T-helper 17 cell (primary cell): ENCODE data around the gene CFAP99. TPM values are rescaled to one million over a fixed set of nuclear protein-coding genes. Genes with fewer than 3 reads are reported as not detected.
A peak's percentile ranks its signal among the peaks of the same experiment; 100 is the strongest.
"Not testable (repeated sequence)": the region's sequence is repeated elsewhere in the genome, so short reads cannot be mapped to it uniquely, and the experiment has no call there.

Experiments
- ATAC-seq: fragments of 150-1000 bp; cut with Tn5 transposase; 2 replicates; pipeline ENCODE4 v1.10.0; 2021; ENCODE audit warnings: mild to moderate bottlenecking, moderate library complexity
- DNase-seq, 3 donors: peaks; one replicate each; pipeline versions ENCODE4 v3.0.0 to v3.0.0-alpha.2; 2020 to 2021
- H3K9me3 ChIP-seq: one replicate; pipeline ENCODE4 v1.7.0; 2013; ENCODE audit warnings: low read length, mild to moderate bottlenecking; ENCODE audit not compliant: control insufficient read depth, poor library complexity, severe bottlenecking
- H3K27ac Mint-ChIP-seq: one replicate; pipeline ENCODE4 v1.8.0; 2022; ENCODE audit warnings: mild to moderate bottlenecking, moderate library complexity, mixed read lengths
- H3K27me3 Mint-ChIP-seq: one replicate; pipeline ENCODE4 v1.8.0; 2022; ENCODE audit warnings: mixed read lengths
- H3K36me3 Mint-ChIP-seq: one replicate; pipeline ENCODE4 v1.8.0; 2022; ENCODE audit warnings: low read depth, mixed read lengths
- H3K4me1 Mint-ChIP-seq: one replicate; pipeline ENCODE4 v1.8.0; 2022; ENCODE audit warnings: mild to moderate bottlenecking, mixed read lengths
- H3K4me3 Mint-ChIP-seq: one replicate; pipeline ENCODE4 v1.8.0; 2022; ENCODE audit warnings: mild to moderate bottlenecking, moderate library complexity, mixed read lengths
- total RNA-seq, 4 donors: library from RNA in 2 of 4; stranded (reverse) in 2 of 4; gene quantifications; one replicate each; pipeline ENCODE4 v1.2.3 and lab custom pipeline; 2022 to 2026

The CFAP99 gene
- total RNA-seq: under 1 TPM; 0.32 to 0.63 TPM
- total RNA-seq (lab: John Stamatoyannopoulos, UW): 0 to 0.15 reads per million in 2 donors

GRCh38 chr4:2418650-2419571 is at the start of gene CFAP99:
Gene CFAP99, plus strand, starts transcription at chr4:2418955.
- no peaks in the 10 kb centered on the region for H3K36me3 Mint-ChIP-seq
- H3K9me3 ChIP-seq: no peaks in the 10 kb centered on the region
- H3K4me1 Mint-ChIP-seq: peaks cover 36% of the 10 kb centered on the region
- no peaks in the 10 kb centered on the region for H3K27me3 Mint-ChIP-seq
- peak; percentile 96 to 99 (median 98) for DNase-seq
- H3K27ac Mint-ChIP-seq: peak within 1 kb of the TSS; percentile 97
- peak within 1 kb of the TSS; percentile 93 for H3K4me3 Mint-ChIP-seq
- ATAC-seq: peak; percentile 90

- Mint-ChIP-seq H3K27me3 (no peaks in the 10 kb centered on the region), H3K4me3 (no peak overlapping the region), H3K4me1 (peaks cover 15% of the 10 kb centered on the region), H3K36me3 (peaks cover 2% of the 10 kb centered on the region), H3K27ac (peak overlapping the region; percentile 62)
- no peak for ATAC-seq
- peaks cover 5% of the 10 kb centered on the region for H3K9me3 ChIP-seq
- no peak for DNase-seq
Measured at GRCh38 chr4:2370597-2371320, 48.0 kb upstream of the CFAP99 start.

DNA sequence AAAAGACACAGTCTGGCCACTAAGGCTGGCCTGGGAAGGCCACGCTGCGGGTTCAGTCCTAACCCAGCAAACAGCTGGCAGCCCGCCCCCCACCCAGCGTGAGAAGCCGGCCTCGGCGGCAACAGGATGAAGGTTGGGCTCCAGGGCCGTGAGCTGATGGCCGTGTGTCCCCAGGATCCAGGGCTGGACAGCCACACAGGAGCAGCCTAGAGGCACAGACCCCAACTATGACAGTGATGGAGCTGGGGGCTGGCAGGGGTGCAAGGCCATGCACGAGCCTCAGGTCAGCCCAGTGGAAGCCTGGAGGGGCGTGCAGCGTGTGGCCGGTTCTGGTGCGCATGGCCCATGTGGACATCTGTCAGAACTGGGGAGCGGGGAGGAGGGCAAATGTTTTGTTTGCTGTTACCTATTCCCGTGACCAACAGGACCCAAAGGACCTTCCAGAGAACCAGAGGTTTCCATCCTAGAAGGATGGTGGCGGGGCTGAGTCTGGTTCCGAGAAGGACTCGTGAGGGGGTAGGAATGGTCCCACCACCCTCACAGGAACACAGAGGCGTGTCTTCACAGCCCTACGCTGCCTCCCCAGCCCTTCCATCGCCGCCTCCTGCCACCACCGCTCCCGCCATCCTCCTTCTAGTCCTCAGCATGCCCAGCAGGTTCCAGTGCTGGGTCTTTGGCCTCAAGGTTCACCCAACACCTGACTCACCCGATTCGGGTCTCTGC is 46.8 kb upstream of the CFAP99 start:
- no peak for DNase-seq
- Mint-ChIP-seq H3K27me3 (no peaks in the 10 kb centered on the region), H3K4me3 (no peak overlapping the region), H3K4me1 (peaks cover 14% of the 10 kb centered on the region), H3K27ac (no peak overlapping the region), H3K36me3 (peaks cover 2% of the 10 kb centered on the region)
- no peak for ATAC-seq
- H3K9me3 ChIP-seq: peaks cover 5% of the 10 kb centered on the region

GRCh38 chr4:2372488-2373030 is 46.2 kb upstream of the CFAP99 start:
- H3K36me3 Mint-ChIP-seq: peaks cover 2% of the 10 kb centered on the region
- H3K27me3 Mint-ChIP-seq: no peaks in the 10 kb centered on the region
- H3K27ac Mint-ChIP-seq: no peak overlapping the region
- peaks cover 5% of the 10 kb centered on the region for H3K9me3 ChIP-seq
- H3K4me1 Mint-ChIP-seq: peaks cover 18% of the 10 kb centered on the region
- DNase-seq: no peak
- no peak overlapping the region for H3K4me3 Mint-ChIP-seq
- no peak for ATAC-seq

- Mint-ChIP-seq H3K27me3 (no peaks in the 10 kb centered on the region), H3K4me3 (no peak overlapping the region), H3K27ac (peak overlapping the region; percentile 39), H3K36me3 (peaks cover 4% of the 10 kb centered on the region), H3K4me1 (peaks cover 24% of the 10 kb centered on the region)
- DNase-seq (no peak), ATAC-seq (no peak)
- H3K9me3 ChIP-seq: peaks cover 5% of the 10 kb centered on the region
Measured at GRCh38 chr4:2373532-2373931, 45.2 kb upstream of the CFAP99 start.

DNA sequence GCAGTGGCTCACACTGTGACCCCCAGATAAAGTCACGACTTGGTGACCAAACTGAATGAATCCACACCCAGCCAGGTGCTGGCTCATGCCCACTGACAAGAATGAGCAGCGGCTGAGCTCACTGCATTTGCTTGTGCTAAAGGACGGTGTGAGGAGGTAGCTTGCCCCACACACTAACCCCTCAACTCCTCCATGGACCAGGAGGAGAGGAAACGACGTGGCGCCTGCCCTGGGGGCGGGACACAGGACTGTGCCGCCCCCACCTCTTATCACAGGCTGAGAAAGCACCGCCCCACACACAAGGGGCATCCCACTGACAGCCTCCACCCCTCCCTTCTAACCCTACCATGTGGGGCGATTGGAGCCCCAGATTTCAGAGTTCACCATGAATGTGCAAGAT is 43.3 kb upstream of the CFAP99 start:
- Mint-ChIP-seq H3K27ac (no peak overlapping the region), H3K27me3 (no peaks in the 10 kb centered on the region), H3K4me1 (peaks cover 25% of the 10 kb centered on the region), H3K4me3 (no peak overlapping the region), H3K36me3 (peaks cover 6% of the 10 kb centered on the region)
- no peaks in the 10 kb centered on the region for H3K9me3 ChIP-seq
- ATAC-seq (no peak), DNase-seq (no peak)

DNA sequence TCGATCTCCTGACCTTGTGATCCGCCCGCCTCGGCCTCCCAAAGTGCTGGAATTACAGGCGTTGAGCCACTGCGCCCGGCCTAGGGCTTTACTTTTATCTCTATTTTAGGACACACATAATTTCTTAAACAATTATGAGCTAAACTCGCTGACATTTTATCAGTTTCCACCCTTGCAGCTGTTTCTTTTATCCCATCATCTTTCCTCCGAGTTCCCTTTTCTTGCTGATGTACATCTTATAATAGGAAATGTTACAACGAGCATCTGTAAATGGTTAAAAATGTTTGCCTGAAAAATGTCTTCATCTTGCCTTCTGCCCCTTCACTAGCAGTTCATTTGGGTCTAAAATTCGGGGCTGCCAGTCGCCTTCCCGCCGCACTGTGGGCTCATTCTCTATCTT is 41.5 kb upstream of the CFAP99 start:
- peaks cover 4% of the 10 kb centered on the region for H3K36me3 Mint-ChIP-seq
- peaks cover 20% of the 10 kb centered on the region for H3K4me1 Mint-ChIP-seq
- peak overlapping the region; percentile 28 for H3K4me3 Mint-ChIP-seq
- H3K9me3 ChIP-seq: no peaks in the 10 kb centered on the region
- H3K27me3 Mint-ChIP-seq: no peaks in the 10 kb centered on the region
- ATAC-seq: no peak
- no peak for DNase-seq
- no peak overlapping the region for H3K27ac Mint-ChIP-seq

GRCh38 chr4:2378401-2378800 is 40.4 kb upstream of the CFAP99 start:
- Mint-ChIP-seq H3K4me1 (peaks cover 23% of the 10 kb centered on the region), H3K27me3 (no peaks in the 10 kb centered on the region), H3K36me3 (peaks cover 4% of the 10 kb centered on the region), H3K27ac (peak overlapping the region; percentile 32), H3K4me3 (no peak overlapping the region)
- DNase-seq: no peak
- ATAC-seq: no peak
- no peaks in the 10 kb centered on the region for H3K9me3 ChIP-seq

GRCh38 chr4:2378898-2379297 is 39.9 kb upstream of the CFAP99 start:
- Mint-ChIP-seq H3K4me3 (no peak overlapping the region), H3K27ac (peak overlapping the region; percentile 32), H3K36me3 (peaks cover 4% of the 10 kb centered on the region), H3K4me1 (peaks cover 22% of the 10 kb centered on the region), H3K27me3 (no peaks in the 10 kb centered on the region)
- no peaks in the 10 kb centered on the region for H3K9me3 ChIP-seq
- ATAC-seq (peak; percentile 28), DNase-seq (no peak)

DNA sequence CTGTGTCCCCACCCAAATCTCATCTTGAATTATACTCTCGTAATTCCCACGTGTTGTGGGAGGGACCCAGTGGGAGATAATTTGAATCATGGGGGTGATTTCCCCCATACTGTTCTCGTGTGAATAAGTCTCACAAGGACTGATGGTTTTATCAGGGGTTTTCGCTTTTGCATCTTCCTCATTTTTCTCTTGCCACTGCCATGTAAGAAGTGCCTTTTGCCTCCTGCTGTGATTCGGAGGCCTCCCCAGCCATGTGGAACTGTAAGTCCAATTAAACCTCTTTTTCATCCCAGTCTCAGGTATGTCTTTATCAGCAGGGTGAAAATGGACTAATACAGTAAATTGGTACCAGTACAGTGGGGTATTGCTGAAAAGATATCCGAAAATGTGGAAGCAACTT is 38.2 kb upstream of the CFAP99 start:
- not testable (repeated sequence) for ATAC-seq, H3K9me3 ChIP-seq, H3K27me3 Mint-ChIP-seq

GRCh38 chr4:2382769-2383202 is 36.0 kb upstream of the CFAP99 start:
- not testable (repeated sequence) for H3K9me3 ChIP-seq, ATAC-seq, H3K27me3 Mint-ChIP-seq, H3K36me3 Mint-ChIP-seq, H3K4me3 Mint-ChIP-seq, DNase-seq
- peaks cover 14% of the 10 kb centered on the region for H3K4me1 Mint-ChIP-seq
- peak overlapping the region; percentile 19 for H3K27ac Mint-ChIP-seq

More for the DNA sequence above, 38.2 kb upstream of the CFAP99 start:
- H3K27ac Mint-ChIP-seq, H3K4me3 Mint-ChIP-seq, H3K36me3 Mint-ChIP-seq, DNase-seq: not testable (repeated sequence)
- peaks cover 21% of the 10 kb centered on the region for H3K4me1 Mint-ChIP-seq

DNA sequence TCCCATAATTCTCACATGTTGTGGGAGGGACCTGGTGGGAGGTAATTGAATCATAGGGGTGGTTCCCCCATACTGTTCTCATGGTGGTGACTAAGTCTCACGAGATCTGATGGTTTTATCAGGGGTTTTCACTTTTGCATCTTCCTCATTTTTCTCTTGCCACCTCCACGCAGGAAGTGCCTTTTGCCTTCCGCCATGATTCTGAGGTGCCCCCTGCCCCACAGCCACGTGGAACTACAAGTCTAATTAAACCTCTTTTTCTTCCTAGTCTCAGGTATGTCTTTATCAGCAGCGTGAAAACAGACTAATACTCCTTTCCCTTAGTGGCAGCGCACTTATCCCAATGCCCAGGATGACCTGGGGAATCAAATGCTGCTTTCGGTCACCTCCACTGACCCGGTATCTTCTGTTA is 35.5 kb upstream of the CFAP99 start:
- not testable (repeated sequence) for DNase-seq, H3K27me3 Mint-ChIP-seq, ATAC-seq, H3K9me3 ChIP-seq, H3K4me3 Mint-ChIP-seq, H3K36me3 Mint-ChIP-seq
- peaks cover 18% of the 10 kb centered on the region for H3K4me1 Mint-ChIP-seq
- H3K27ac Mint-ChIP-seq: peak overlapping the region; percentile 19
